Measurements from ENCODE around the gene SLC22A13.

SLC22A13 gene

DNA sequence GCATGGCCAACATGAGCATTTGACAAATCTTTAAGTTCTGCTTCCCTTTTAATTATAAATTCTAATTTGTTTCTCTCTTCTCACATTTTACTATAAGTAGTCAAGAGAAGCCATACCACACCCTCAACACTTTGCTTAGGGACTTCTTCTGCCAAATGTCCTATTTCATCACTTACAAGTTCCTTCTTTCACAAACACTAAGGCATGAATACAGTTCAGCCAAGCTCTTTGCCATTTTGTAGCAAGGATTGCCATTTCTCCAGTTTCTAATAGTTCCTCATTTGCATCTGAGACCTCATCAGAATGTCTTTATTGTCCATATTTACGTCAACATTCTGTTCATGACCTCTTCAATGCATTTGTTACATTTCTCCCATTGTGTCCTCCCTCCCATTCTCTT is 45.9 kb downstream of the SLC22A13 start:
- H3K79me2 ChIP-seq (ENCODE audit: low read length), result no peaks in the 10 kb centered on the region
- H3K4me3 ChIP-seq (ENCODE audit: low read length), result no peak overlapping the region
- TF ChIP-seq, protein P1, sequence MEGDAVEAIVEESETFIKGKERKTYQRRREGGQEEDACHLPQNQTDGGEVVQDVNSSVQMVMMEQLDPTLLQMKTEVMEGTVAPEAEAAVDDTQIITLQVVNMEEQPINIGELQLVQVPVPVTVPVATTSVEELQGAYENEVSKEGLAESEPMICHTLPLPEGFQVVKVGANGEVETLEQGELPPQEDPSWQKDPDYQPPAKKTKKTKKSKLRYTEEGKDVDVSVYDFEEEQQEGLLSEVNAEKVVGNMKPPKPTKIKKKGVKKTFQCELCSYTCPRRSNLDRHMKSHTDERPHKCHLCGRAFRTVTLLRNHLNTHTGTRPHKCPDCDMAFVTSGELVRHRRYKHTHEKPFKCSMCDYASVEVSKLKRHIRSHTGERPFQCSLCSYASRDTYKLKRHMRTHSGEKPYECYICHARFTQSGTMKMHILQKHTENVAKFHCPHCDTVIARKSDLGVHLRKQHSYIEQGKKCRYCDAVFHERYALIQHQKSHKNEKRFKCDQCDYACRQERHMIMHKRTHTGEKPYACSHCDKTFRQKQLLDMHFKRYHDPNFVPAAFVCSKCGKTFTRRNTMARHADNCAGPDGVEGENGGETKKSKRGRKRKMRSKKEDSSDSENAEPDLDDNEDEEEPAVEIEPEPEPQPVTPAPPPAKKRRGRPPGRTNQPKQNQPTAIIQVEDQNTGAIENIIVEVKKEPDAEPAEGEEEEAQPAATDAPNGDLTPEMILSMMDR (IDR thresholded peaks at IDR 0.05; ENCODE audit: low read depth, low read length), result no peak
- no peak for TF ChIP-seq EZH2phosphoT487 (IDR thresholded peaks at IDR 0.05; ENCODE audit: low read depth)
- H3K9ac ChIP-seq (ENCODE audit: low read length), result no peak overlapping the region
- H3K36me3 ChIP-seq (replicated peaks; ENCODE audit: low read depth, low read length), result no peaks in the 10 kb centered on the region
- H2AFZ ChIP-seq (ENCODE audit: low read depth, low read length), result no peak overlapping the region
- H3K27me3 ChIP-seq (ENCODE audit: low read depth, low read length), result 0 out of 2 replicates have a peak, but pooled peaks cover 4% of the 10 kb centered on the region
- H3K4me1 ChIP-seq (ENCODE audit: low read length), result no peaks in the 10 kb centered on the region
- H3K27ac ChIP-seq (ENCODE audit: low read length), result no peak overlapping the region
- no peak overlapping the region for H3K4me2 ChIP-seq (ENCODE audit: low read length)
- H4K20me1 ChIP-seq (ENCODE audit: insufficient read depth, low read length), result no peaks in the 10 kb centered on the region
- no peaks in the 10 kb centered on the region for H3K9me3 ChIP-seq (ENCODE audit: insufficient read depth, low read length)

DNA sequence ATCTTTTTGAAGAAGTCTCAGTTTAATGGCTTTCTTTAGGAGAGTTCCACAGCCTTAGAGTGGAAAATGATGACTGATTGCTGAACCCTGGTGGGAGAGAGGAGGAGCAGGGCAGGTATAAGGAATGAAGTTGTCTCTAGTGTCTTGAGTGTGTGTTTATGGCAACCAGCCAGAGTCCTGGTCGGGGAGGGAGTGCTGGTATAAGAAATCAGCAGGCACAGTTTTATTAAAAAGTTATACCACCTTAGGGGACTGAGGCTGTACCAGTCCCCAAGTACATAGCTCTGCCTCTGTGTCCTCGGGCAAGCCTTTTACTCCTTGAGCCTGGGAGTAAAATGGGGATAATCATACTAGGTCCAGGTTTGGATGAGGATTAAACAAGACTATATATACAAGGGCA is 46.3 kb downstream of the SLC22A13 start:
- no peaks in the 10 kb centered on the region for H3K79me2 ChIP-seq (ENCODE audit: low read length)
- no peaks in the 10 kb centered on the region for H3K9me3 ChIP-seq (ENCODE audit: insufficient read depth, low read length)
- H4K20me1 ChIP-seq (ENCODE audit: insufficient read depth, low read length), result no peaks in the 10 kb centered on the region
- no peaks in the 10 kb centered on the region for H3K36me3 ChIP-seq (replicated peaks; ENCODE audit: low read depth, low read length)
- H3K27me3 ChIP-seq (ENCODE audit: low read depth, low read length), result 0 out of 2 replicates have a peak, but pooled peaks cover 4% of the 10 kb centered on the region
- no peak overlapping the region for H3K27ac ChIP-seq (ENCODE audit: low read length)
- TF ChIP-seq, protein P1 (IDR thresholded peaks at IDR 0.05; ENCODE audit: low read depth, low read length), result no peak
- TF ChIP-seq EZH2phosphoT487 (IDR thresholded peaks at IDR 0.05; ENCODE audit: low read depth), result no peak
- no peak overlapping the region for H3K4me3 ChIP-seq (ENCODE audit: low read length)
- no peak overlapping the region for H3K4me2 ChIP-seq (ENCODE audit: low read length)
- no peak overlapping the region for H2AFZ ChIP-seq (ENCODE audit: low read depth, low read length)
- H3K9ac ChIP-seq (ENCODE audit: low read length), result no peak overlapping the region
- H3K4me1 ChIP-seq (ENCODE audit: low read length), result no peaks in the 10 kb centered on the region

DNA sequence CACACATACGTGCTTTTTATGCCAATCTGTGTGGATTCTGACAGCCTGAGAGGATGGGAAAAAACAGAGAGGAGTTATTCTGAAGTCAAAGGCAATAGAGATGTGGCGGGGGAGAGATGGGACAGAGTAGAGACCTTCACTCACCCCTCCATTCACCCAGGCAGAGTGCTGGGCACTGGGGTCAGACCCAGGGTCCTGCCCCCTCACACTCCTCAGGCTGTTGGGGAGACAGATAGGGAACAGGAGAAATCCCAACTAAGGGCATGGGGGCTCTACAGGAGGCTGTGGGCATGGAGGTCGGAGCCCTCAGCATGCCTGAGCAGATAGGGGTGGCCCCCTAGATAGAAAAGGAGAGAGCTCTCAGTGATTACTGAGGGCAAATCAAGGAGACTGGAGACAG is 46.7 kb downstream of the SLC22A13 start:
- TF ChIP-seq, protein P1 (IDR thresholded peaks at IDR 0.05; ENCODE audit: low read depth, low read length), result no peak
- H2AFZ ChIP-seq (ENCODE audit: low read depth, low read length), result no peak overlapping the region
- no peaks in the 10 kb centered on the region for H3K79me2 ChIP-seq (ENCODE audit: low read length)
- no peak overlapping the region for H3K27ac ChIP-seq (ENCODE audit: low read length)
- H3K36me3 ChIP-seq (replicated peaks; ENCODE audit: low read depth, low read length), result no peaks in the 10 kb centered on the region
- H3K4me2 ChIP-seq (ENCODE audit: low read length), result no peak overlapping the region
- no peaks in the 10 kb centered on the region for H4K20me1 ChIP-seq (ENCODE audit: insufficient read depth, low read length)
- no peak overlapping the region for H3K4me3 ChIP-seq (ENCODE audit: low read length)
- H3K9ac ChIP-seq (ENCODE audit: low read length), result no peak overlapping the region
- H3K4me1 ChIP-seq (ENCODE audit: low read length), result no peaks in the 10 kb centered on the region
- H3K9me3 ChIP-seq (ENCODE audit: insufficient read depth, low read length), result no peaks in the 10 kb centered on the region
- H3K27me3 ChIP-seq (ENCODE audit: low read depth, low read length), result 0 out of 2 replicates have a peak, but pooled peaks cover 4% of the 10 kb centered on the region

DNA sequence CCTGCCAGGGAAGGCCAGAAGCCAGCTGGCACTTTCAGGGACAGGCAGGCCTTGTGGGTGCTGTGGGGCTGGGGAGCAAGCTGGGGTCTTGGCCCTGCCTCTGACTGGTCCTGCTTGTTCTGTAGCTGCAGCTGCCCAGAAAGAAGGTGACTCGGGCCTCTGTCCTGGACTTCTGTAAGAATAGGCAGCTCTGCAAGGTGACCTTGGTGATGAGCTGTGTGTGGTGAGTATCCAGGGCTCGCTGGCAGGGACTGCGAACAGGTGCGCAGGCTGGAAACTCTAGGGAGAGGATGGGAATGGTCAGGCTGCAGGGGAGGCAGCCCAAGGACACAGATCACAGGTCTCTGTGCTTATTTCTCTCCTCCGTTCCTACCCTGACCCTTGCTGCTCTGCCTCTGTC is 47.7 kb downstream of the SLC22A13 start:
- H3K36me3 ChIP-seq (replicated peaks; ENCODE audit: low read depth, low read length), result no peaks in the 10 kb centered on the region
- H3K9me3 ChIP-seq (ENCODE audit: insufficient read depth, low read length), result no peaks in the 10 kb centered on the region
- no peak overlapping the region for H3K27ac ChIP-seq (ENCODE audit: low read length)
- no peaks in the 10 kb centered on the region for H3K4me1 ChIP-seq (ENCODE audit: low read length)
- no peak overlapping the region for H3K9ac ChIP-seq (ENCODE audit: low read length)
- H3K4me3 ChIP-seq (ENCODE audit: low read length), result no peak overlapping the region
- H4K20me1 ChIP-seq (ENCODE audit: insufficient read depth, low read length), result no peaks in the 10 kb centered on the region
- no peak overlapping the region for H3K4me2 ChIP-seq (ENCODE audit: low read length)
- TF ChIP-seq, protein P1 (IDR thresholded peaks at IDR 0.05; ENCODE audit: low read depth, low read length), result no peak
- TF ChIP-seq EZH2phosphoT487 (IDR thresholded peaks at IDR 0.05; ENCODE audit: low read depth), result no peak
- 0 out of 2 replicates have a peak, but pooled peaks cover 4% of the 10 kb centered on the region for H3K27me3 ChIP-seq (ENCODE audit: low read depth, low read length)
- no peaks in the 10 kb centered on the region for H3K79me2 ChIP-seq (ENCODE audit: low read length)
- H2AFZ ChIP-seq (ENCODE audit: low read depth, low read length), result no peak overlapping the region

Measured in OCI-LY3 (cell line).